Neural crest cell (in vitro differentiated cells): Measurements from ENCODE around the gene COL4A4. TPM values are rescaled to one million over a fixed set of nuclear protein-coding genes. Genes with fewer than 3 reads are reported as not detected.
"Not testable (repeated sequence)": the region's sequence is repeated elsewhere in the genome, so short reads cannot be mapped to it uniquely, and the experiment has no call there.

Experiments used
- DNase-seq: peaks from one replicate; pipeline ENCODE4 v3.0.0; 2021; ENCODE audit warnings: low read depth, mixed read lengths, low spot score
- H3K27ac Mint-ChIP-seq: one replicate; pipeline ENCODE4 v1.8.0; 2021; ENCODE audit warnings: mild to moderate bottlenecking, mixed read lengths; ENCODE audit not compliant: unreplicated experiment
- H3K27me3 Mint-ChIP-seq: 2 replicates; pipeline ENCODE4 v1.8.0; 2021; ENCODE audit warnings: low read depth, mild to moderate bottlenecking, mixed read lengths
- H3K36me3 Mint-ChIP-seq: 2 replicates; pipeline ENCODE4 v1.8.0; 2021; ENCODE audit warnings: low read depth, mild to moderate bottlenecking, mixed read lengths
- H3K4me1 Mint-ChIP-seq: 2 replicates; pipeline ENCODE4 v1.8.0; 2021; ENCODE audit warnings: mixed read lengths
- H3K4me3 Mint-ChIP-seq: one replicate; pipeline ENCODE4 v1.8.0; 2021; ENCODE audit warnings: mild to moderate bottlenecking, mixed read lengths
- H3K9me3 Mint-ChIP-seq: 2 replicates; pipeline ENCODE4 v1.8.0; 2021; ENCODE audit warnings: mixed read lengths
- CTCF ChIP-seq: fragments of 200-600 bp; sonication (generic); conservative IDR thresholded peaks from 2 replicates; pipeline ENCODE4 v1.5.0; 2021; ENCODE audit warnings: antibody characterized with exemption, mild to moderate bottlenecking
- total RNA-seq: library from RNA; stranded (reverse); gene quantifications from 2 replicates; pipeline ENCODE4 v1.2.1, GENCODE V29; 2021

The COL4A4 gene
- total RNA-seq, 1 donor from 2014 or later, result 0.19 TPM

GRCh38 chr2:227179988-227180685, 16.1 kb upstream of the COL4A4 start:
- no peaks in the 10 kb centered on the region for H3K9me3 Mint-ChIP-seq
- H3K4me3 Mint-ChIP-seq, result no peak overlapping the region
- DNase-seq, result no peak
- H3K27me3 Mint-ChIP-seq, result no peaks in the 10 kb centered on the region
- no peaks in the 10 kb centered on the region for H3K36me3 Mint-ChIP-seq
- no peak for TF ChIP-seq CTCF
- H3K4me1 Mint-ChIP-seq, result peaks cover 4% of the 10 kb centered on the region
- H3K27ac Mint-ChIP-seq, result no peak overlapping the region

DNA sequence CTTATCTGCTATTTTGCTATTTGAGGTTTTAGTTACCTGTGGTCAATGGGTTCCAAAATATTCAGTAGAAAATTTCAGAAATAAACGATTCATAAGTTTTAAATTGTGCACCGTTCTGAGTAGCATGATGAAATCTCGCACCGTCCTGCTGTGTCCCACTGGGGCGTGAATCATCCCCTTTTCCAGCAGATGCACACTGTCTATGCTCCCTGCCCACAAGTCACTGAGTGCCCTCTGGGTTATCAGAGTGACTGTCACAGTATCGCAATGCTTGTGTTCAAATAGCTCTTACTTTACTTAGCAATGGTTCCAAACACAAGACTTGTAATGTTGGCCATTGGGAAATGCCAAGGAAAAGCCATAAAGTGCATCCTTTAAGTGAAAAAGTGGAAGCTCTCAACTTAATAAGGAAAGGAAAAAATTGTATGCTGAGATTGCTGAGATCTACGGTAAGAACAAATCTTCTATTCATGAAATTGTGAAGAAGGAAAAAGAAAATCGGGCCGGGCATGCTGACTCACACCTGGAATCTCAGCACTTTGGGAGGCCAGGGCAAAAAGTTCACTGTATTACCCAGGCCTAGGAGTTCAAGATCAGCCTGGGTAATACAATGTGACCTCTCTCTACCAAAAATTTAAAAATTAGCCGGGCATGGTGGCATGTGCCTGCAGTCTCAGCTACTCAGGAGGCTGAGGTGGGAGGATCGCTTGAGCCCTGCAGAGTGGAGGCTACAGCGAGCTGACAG, 13.8 kb upstream of the COL4A4 start:
- H3K36me3 Mint-ChIP-seq, result no peaks in the 10 kb centered on the region
- H3K27me3 Mint-ChIP-seq, result no peaks in the 10 kb centered on the region
- DNase-seq, result no peak
- no peaks in the 10 kb centered on the region for H3K9me3 Mint-ChIP-seq
- H3K4me1 Mint-ChIP-seq, result peaks cover 4% of the 10 kb centered on the region
- H3K27ac Mint-ChIP-seq, result no peak overlapping the region
- no peak overlapping the region for H3K4me3 Mint-ChIP-seq
- no peak for TF ChIP-seq CTCF

DNA sequence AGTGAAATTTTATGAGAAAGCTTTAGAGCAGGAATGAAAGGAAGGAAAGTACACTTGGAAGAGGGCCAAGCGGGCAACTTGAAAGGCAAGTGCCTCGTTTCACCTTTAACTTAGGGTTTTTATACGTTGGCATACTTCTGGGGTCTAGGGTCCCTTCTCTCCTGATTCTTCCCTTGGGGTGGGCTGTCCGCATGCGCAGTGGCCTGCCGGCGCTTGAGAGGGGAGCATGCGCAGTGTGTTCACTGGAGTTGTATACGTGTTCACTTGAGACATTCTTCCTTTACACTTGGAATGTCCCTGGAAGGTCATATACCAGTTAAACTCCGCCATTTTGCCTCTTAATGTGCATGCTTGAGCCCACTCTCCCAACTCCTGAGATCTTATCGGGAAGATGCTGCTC, 7.8 kb upstream of the COL4A4 start:
- H3K27ac Mint-ChIP-seq, H3K4me3 Mint-ChIP-seq, H3K4me1 Mint-ChIP-seq, DNase-seq, H3K36me3 Mint-ChIP-seq, H3K9me3 Mint-ChIP-seq: not testable (repeated sequence)
- peaks cover 25% of the 10 kb centered on the region for H3K27me3 Mint-ChIP-seq

DNA sequence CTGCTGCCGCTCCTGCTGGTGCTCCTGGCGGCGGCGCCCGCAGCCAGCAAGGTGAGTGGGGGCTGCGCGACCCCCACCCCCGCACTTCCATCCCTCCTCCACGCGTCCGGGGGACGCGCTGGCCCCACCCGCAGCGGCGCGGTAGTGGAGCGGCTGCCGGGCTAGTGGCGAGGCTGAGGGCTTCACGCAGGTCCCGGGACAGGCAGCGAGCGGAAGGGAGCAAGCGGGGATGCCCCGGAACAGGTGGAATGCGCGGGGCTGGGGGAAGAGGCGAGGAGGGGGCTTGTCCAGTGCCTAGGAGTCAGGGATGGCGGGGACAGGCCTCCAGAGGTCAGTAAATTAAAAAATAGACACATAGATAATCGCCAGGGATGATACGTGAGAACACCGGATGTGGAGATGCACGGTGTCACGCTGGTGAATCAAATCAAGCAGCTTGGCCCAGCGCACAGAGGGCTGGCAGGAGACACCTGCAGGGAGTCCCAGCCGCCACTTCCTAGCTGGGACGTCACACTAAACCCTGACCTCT, 822 bp upstream of the COL4A4 start:
- Mint-ChIP-seq H3K4me1 (peaks cover 5% of the 10 kb centered on the region), H3K4me3 (peak overlapping the region; percentile 76), H3K27me3 (peaks cover 88% of the 10 kb centered on the region), H3K9me3 (no peaks in the 10 kb centered on the region), H3K27ac (no peak overlapping the region), H3K36me3 (no peaks in the 10 kb centered on the region)
- no peak for DNase-seq
- no peak for TF ChIP-seq CTCF

DNA sequence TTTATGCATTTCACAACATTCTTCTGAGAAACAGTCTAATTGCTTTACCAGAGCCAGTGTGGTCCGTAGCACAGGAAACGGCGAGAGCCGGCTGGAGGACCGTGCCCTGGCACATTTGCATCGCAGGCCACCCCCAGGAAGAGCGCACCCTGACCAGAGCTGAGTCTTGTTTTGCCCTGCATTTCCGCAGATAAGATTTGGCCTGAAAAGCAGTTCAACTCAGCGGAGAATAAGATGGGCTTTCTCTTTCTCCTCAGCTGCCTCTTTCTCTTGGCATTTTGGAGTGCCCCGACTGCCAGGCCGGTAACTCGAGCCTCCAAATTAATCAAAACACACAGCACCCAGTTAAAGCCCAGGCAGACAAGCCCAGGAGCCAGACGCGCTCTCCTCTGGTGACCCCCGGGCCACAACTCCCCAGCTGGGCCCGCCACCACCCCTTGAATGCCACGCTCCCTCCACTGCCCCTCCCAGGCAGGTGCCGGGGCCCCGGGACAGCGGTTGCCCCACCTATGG, 464 bp downstream of the COL4A4 start:
- Mint-ChIP-seq H3K4me1 (peaks cover 5% of the 10 kb centered on the region), H3K27me3 (peaks cover 96% of the 10 kb centered on the region), H3K9me3 (peaks cover 3% of the 10 kb centered on the region), H3K36me3 (peaks cover 2% of the 10 kb centered on the region), H3K27ac (no peak overlapping the region), H3K4me3 (peak overlapping the region; percentile 81)
- DNase-seq, result no peak
- TF ChIP-seq CTCF, result no peak

- no peak overlapping the region for H3K4me3 Mint-ChIP-seq
- H3K36me3 Mint-ChIP-seq, result peaks cover 2% of the 10 kb centered on the region
- peaks cover 88% of the 10 kb centered on the region for H3K27me3 Mint-ChIP-seq
- no peak for DNase-seq
- H3K9me3 Mint-ChIP-seq, result peaks cover 3% of the 10 kb centered on the region
- no peak overlapping the region for H3K27ac Mint-ChIP-seq
- peaks cover 5% of the 10 kb centered on the region for H3K4me1 Mint-ChIP-seq
- TF ChIP-seq CTCF, result no peak
Measured at GRCh38 chr2:227161947-227162346, 2.1 kb downstream of the COL4A4 start.
